ENCODE measurements around the gene OR2AT4.

The OR2AT4 gene

GRCh38 chr11:75096456-75097172 lies at the start of gene OR2AT4:
Gene OR2AT4 (minus strand): TSS chr11:75096876.
- H3K4me3 ChIP-seq (replicated peaks; ENCODE audit: low read depth, low read length), result no peak within 1 kb of the TSS
- no peak for DNase-seq (ENCODE audit: extremely low read depth, low read depth)
- TF ChIP-seq, protein P1, sequence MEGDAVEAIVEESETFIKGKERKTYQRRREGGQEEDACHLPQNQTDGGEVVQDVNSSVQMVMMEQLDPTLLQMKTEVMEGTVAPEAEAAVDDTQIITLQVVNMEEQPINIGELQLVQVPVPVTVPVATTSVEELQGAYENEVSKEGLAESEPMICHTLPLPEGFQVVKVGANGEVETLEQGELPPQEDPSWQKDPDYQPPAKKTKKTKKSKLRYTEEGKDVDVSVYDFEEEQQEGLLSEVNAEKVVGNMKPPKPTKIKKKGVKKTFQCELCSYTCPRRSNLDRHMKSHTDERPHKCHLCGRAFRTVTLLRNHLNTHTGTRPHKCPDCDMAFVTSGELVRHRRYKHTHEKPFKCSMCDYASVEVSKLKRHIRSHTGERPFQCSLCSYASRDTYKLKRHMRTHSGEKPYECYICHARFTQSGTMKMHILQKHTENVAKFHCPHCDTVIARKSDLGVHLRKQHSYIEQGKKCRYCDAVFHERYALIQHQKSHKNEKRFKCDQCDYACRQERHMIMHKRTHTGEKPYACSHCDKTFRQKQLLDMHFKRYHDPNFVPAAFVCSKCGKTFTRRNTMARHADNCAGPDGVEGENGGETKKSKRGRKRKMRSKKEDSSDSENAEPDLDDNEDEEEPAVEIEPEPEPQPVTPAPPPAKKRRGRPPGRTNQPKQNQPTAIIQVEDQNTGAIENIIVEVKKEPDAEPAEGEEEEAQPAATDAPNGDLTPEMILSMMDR (IDR thresholded peaks at IDR 0.05; ENCODE audit: low read depth, low read length, missing control alignments), result no peak

- DNase-seq (ENCODE audit: extremely low read depth, low read depth), result no peak
- no peak overlapping the region for H3K4me3 ChIP-seq (replicated peaks; ENCODE audit: low read depth, low read length)
- TF ChIP-seq, protein P1 (IDR thresholded peaks at IDR 0.05; ENCODE audit: low read depth, low read length, missing control alignments), result no peak
Observed at GRCh38 chr11:75145972-75146519, 49.4 kb upstream of the OR2AT4 start.

- TF ChIP-seq, protein P1 (IDR thresholded peaks at IDR 0.05; ENCODE audit: low read depth, low read length, missing control alignments), result no peak
- DNase-seq (ENCODE audit: extremely low read depth, low read depth), result no peak
- H3K4me3 ChIP-seq (replicated peaks; ENCODE audit: low read depth, low read length), result no peak overlapping the region
Observed at GRCh38 chr11:75145196-75145971, 48.7 kb upstream of the OR2AT4 start.

- DNase-seq (ENCODE audit: extremely low read depth, low read depth), result no peak
Observed at GRCh38 chr11:75144716-75145014, 48.0 kb upstream of the OR2AT4 start.

GRCh38 chr11:75143420-75143731 lies 46.7 kb upstream of the OR2AT4 start:
- no peak for DNase-seq (ENCODE audit: extremely low read depth, low read depth)
- TF ChIP-seq, protein P1 (IDR thresholded peaks at IDR 0.05; ENCODE audit: low read depth, low read length, missing control alignments), result no peak
- no peak overlapping the region for H3K4me3 ChIP-seq (replicated peaks; ENCODE audit: low read depth, low read length)

More at GRCh38 chr11:75144716-75145014, 48.0 kb upstream of the OR2AT4 start:
- H3K4me3 ChIP-seq (replicated peaks; ENCODE audit: low read depth, low read length), result no peak overlapping the region
- TF ChIP-seq, protein P1 (IDR thresholded peaks at IDR 0.05; ENCODE audit: low read depth, low read length, missing control alignments), result no peak

GRCh38 chr11:75142714-75143419 lies 46.2 kb upstream of the OR2AT4 start:
- no peak overlapping the region for H3K4me3 ChIP-seq (replicated peaks; ENCODE audit: low read depth, low read length)
- TF ChIP-seq, protein P1 (IDR thresholded peaks at IDR 0.05; ENCODE audit: low read depth, low read length, missing control alignments), result no peak
- DNase-seq (ENCODE audit: extremely low read depth, low read depth), result peak; percentile 95
